ENCODE results near the gene VPS26C.
A peak's percentile ranks its signal among the peaks of the same experiment; 100 is the strongest.

Gene VPS26C

GRCh38 chr21:37264808-37265207 is 2.3 kb downstream of the VPS26C start:
- no peak for DNase-seq (ENCODE audit: low read depth in 2 of 2)

- DNase-seq (ENCODE audit: low read depth in 2 of 2) = peak in 1 of 2 experiments; percentile 33
Measured at GRCh38 chr21:37263827-37264600, 3.1 kb downstream of the VPS26C start.

GRCh38 chr21:37259426-37259825 is 7.7 kb downstream of the VPS26C start:
- DNase-seq (ENCODE audit: low read depth in 2 of 2) = no peak

GRCh38 chr21:37257967-37258877 is 8.9 kb downstream of the VPS26C start:
- no peak for DNase-seq (ENCODE audit: low read depth in 2 of 2)

- no peak for DNase-seq (ENCODE audit: low read depth in 2 of 2)
Measured at GRCh38 chr21:37257511-37257966, 9.6 kb downstream of the VPS26C start.

- no peak for DNase-seq (ENCODE audit: low read depth in 2 of 2)
Measured at GRCh38 chr21:37253991-37254390, 13.1 kb downstream of the VPS26C start.

- DNase-seq (ENCODE audit: low read depth in 2 of 2) = no peak
Measured at GRCh38 chr21:37251294-37251634, 15.9 kb downstream of the VPS26C start.

GRCh38 chr21:37249112-37249904 is 17.8 kb downstream of the VPS26C start:
- DNase-seq (ENCODE audit: low read depth in 2 of 2) = no peak

- DNase-seq (ENCODE audit: low read depth in 2 of 2) = no peak
Measured at GRCh38 chr21:37248298-37248697, 18.8 kb downstream of the VPS26C start.

- DNase-seq (ENCODE audit: low read depth in 2 of 2) = no peak
Measured at GRCh38 chr21:37245151-37245550, 22.0 kb downstream of the VPS26C start.

GRCh38 chr21:37244501-37245095 is 22.5 kb downstream of the VPS26C start:
- no peak for DNase-seq (ENCODE audit: low read depth in 2 of 2)

- DNase-seq (ENCODE audit: low read depth in 2 of 2) = no peak
Measured at GRCh38 chr21:37243961-37244360, 23.2 kb downstream of the VPS26C start.

- no peak for DNase-seq (ENCODE audit: low read depth in 2 of 2)
Measured at GRCh38 chr21:37241426-37241825, 25.7 kb downstream of the VPS26C start.

- no peak for DNase-seq (ENCODE audit: low read depth in 2 of 2)
Measured at GRCh38 chr21:37240978-37241377, 26.2 kb downstream of the VPS26C start.

GRCh38 chr21:37237764-37238163 is 29.4 kb downstream of the VPS26C start:
- DNase-seq (ENCODE audit: low read depth in 2 of 2) = no peak

GRCh38 chr21:37237346-37237745 is 29.8 kb downstream of the VPS26C start:
- no peak for DNase-seq (ENCODE audit: low read depth in 2 of 2)

- no peak for DNase-seq (ENCODE audit: low read depth in 2 of 2)
Measured at GRCh38 chr21:37233551-37234146, 33.5 kb downstream of the VPS26C start.

GRCh38 chr21:37232274-37233018 is 34.7 kb downstream of the VPS26C start:
- DNase-seq (ENCODE audit: low read depth in 2 of 2) = no peak

GRCh38 chr21:37231671-37232070 is 35.5 kb downstream of the VPS26C start:
- DNase-seq (ENCODE audit: low read depth in 2 of 2) = no peak

GRCh38 chr21:37231249-37231645 is 35.9 kb downstream of the VPS26C start:
- DNase-seq (ENCODE audit: low read depth in 2 of 2) = no peak

Measured in fibroblast of skin of left quadriceps (primary cell).